NCI-H2196 (cell line): ENCODE results near the gene GALNT10.

Experiments used
- DNase-seq: peaks from one replicate; lab custom pipeline; 2025; ENCODE audit not compliant: unreplicated experiment; lab: John Stamatoyannopoulos, UW

GALNT10 gene

GRCh38 chr5:154264549-154265196 lies 74.1 kb downstream of the GALNT10 start:
- DNase-seq = no peak

DNA sequence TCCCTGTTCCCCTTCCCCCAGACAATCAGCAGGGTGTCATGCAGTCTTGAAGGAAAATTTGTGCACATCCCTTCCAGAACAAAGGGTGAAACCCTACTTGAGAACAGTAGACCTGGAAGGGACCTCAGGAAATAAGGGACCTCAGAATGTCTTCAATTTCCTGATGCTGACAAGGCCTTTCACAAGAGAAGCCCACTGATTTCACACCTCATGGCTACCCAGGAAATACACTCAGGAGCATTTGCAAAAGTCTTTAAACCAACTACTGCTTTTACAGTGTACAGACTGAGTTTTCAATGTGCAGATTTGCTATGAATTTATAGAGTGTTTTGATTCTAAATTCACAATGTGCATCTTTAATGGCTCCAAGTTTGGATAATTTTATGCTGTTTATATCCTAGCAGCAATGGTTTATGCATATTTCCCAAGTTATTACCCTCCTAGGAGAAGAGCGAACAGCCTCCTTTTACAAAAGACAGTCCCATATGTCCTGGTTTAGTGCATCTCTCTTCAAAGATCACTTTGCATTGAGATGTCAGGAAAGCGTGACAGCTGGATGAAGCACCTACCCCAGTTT lies 74.8 kb downstream of the GALNT10 start:
- DNase-seq = no peak

DNA sequence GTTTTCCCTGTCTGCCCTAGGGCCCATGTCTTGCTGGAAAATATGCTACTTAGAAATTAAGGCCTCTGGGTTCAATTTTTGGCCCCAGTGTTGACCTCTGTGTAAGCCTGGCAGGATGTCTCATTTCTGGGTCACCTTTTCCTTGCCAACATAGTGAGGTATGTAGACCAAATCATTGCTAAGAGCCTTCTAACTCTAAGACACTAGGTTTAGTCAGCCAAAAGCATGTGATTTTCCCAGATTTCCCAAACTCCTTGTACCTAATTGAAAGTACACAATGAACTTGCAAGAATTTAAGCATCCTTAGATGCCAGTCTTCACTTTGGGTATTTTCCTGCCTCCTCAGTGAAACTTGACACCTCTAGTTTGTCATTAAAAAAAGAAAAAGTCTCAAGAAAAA lies 77.0 kb downstream of the GALNT10 start:
- no peak for DNase-seq

DNA sequence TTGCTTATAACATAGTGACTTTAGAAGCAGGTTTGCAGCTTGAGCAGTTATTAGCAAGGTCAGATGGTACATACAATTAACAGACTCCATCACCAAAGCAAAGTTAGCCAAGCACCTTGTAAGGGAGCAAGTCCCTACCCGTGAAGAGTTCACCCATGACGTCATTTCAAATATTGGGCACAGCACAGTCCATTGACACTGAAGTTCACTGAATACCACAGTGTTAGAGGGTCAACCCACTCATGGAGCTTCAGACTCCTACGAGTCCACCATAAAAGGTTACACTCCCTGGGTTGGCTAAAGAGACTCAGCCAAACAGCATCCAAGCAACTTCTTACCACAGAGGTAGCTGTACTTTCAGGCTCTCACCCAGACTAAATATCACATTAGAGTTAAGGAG lies 77.5 kb downstream of the GALNT10 start:
- DNase-seq = no peak

DNA sequence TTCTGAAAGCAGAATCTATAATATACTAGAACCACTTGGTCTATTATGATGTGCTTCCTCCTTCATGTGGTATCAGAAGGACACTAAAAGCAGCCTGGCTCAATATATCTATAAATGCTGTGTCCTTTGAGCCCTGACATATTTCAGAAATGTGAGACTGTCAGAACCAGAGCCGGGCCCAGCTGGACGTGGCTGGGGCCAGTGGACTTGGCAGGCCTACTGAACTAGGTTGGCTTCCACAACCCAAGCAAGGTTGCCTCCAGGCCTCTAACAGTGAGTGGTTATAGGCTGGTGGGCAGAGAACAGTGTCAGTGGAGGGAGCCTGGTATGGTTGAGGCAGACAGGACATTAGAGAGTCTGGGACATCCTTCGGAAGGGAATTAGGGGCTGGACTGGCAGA lies 78.9 kb downstream of the GALNT10 start:
- no peak for DNase-seq

DNA sequence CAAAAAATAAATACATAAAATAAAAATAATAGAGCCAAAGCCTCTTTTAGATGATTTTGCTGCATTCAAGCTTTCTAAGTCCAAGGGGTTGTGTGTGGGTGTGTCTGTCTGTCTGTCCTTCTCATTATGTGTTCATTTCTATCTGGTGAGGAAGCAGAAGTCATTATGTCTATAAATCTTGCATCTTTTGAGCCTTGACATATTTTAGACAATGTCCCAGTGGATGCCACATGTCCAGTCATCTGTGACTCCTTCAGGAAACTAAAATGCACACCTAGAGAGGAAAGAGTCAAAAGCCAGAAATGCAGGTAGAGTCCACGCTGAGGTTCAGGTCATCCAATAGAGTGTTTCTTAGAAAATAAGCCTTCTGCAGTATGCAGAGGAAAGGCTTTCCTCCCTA lies 80.9 kb downstream of the GALNT10 start:
- no peak for DNase-seq

GRCh38 chr5:154271936-154272514 lies 81.5 kb downstream of the GALNT10 start:
- DNase-seq = no peak

DNA sequence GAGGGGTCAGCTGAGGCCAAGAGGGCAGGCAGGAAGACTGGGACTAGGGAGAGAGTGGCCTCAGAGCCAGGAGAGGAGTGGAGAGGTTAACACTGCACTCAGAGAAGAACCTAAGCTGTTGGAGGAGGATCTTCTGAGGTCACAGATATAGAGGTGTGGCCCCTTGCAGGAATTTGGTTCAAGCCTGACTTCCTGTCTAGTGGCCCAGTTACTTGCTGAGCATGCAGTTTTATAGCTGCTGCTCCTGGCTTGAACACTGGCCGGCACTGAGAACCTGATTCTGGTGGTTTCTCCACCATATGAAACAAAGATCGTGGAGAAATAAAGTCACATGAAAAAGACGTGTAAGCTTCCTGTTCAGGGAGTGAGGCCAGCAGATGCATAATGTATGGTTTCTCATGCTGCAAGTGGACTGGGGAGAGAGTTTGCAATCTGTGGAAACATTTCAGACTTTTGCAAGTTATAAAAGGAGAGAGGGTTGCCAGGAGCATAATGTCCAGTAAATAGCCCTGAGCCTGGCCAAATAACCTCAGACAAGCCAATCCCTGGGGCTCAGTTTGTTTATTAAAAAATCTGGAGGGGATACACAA lies 82.6 kb downstream of the GALNT10 start:
- DNase-seq = no peak

DNA sequence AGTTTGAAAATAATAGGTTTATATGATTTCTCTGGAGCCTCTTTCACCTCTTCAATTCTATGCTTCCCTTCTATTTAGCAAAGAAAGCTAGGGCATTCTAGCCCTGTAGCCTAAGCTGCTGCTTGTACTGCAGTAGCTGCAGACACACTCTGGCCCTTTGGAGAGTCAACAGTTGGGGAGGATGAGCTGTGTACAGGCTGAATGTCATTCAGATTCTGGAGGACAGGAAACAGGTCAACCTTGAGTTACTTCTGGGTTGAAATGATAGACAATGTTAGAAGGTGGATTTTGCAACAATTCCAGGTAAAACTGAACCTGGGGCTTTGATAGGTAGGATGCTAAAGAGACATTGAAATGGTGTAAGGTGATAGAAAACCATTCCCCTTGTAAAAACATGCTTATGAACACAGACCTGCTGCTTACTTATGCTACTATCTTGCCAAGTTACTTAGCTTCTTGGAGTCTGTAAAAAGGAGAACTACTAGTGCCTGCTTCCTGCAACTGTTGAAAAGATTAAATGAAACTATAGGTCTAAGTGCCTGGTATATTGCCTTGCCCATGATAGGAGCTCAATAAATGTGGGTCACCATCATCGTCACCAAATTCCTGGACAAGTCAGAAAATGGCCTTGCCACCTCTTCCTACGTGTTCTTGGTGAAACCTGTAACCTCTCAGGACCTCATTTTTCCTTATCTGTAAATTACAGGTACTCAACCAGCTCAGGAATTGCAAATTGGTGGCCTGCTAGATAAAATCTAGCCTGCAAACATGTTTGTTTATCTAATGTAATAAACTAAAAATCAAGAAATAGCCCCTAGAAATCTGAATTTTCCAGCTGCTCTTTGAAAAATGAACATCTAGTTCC lies 83.7 kb downstream of the GALNT10 start:
- no peak for DNase-seq

GRCh38 chr5:154274828-154275185 lies 84.3 kb downstream of the GALNT10 start:
- no peak for DNase-seq

GRCh38 chr5:154275566-154275965 lies 85.0 kb downstream of the GALNT10 start:
- DNase-seq = no peak

DNA sequence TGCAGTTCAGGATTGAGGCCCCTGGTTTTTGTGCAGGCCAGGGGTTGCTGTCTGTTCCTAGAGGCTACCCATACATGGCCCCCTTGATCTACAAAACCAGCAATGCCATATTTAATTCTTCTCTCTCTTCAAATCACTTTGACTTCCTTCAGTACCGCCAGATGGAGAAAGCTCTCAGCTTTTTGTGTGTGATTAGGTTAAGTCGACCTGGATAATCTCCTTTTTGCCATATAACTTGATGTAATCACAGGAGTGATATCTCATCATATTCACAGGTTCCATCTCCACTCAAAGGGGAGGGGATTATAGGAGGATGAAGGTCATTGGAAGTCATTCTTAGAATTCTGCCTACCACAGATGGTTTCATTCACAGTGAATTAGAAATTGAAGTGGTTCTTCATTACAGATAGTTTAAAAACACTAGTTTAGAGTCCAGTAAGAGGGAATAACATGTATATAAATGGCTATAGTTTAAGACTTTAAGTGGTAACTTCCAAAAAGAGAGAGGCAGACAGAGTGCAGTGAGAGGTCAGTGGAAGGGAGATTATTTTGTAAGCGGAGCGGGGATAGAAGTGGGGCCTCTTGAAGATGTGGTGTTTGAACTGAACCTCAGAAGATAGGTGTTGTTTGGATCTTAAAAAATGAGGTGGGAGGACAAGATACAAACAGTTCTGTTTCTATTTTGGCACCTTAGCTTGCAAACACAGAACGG lies 85.9 kb downstream of the GALNT10 start:
- no peak for DNase-seq

- DNase-seq = no peak
Observed at GRCh38 chr5:154276973-154277331, 86.4 kb downstream of the GALNT10 start.

DNA sequence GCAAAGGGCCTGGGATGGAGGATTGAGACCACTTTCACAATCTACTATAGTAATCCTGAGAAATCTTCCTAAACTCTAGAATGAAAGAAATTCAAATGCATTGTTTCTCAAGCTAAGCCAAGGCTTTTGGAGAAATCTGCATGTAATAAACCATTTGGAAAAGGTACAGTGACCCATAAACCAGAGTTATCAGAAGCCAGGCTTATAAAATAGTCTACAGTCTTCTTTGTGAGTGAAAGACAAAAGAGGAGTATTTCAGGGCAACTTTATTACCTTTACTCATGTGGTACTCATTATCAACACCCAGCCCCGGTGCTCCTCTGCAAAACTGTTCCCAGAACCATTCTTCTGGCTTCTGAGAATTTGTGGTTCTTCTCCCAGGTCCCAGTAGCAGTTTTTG lies 87.0 kb downstream of the GALNT10 start:
- DNase-seq = no peak

DNA sequence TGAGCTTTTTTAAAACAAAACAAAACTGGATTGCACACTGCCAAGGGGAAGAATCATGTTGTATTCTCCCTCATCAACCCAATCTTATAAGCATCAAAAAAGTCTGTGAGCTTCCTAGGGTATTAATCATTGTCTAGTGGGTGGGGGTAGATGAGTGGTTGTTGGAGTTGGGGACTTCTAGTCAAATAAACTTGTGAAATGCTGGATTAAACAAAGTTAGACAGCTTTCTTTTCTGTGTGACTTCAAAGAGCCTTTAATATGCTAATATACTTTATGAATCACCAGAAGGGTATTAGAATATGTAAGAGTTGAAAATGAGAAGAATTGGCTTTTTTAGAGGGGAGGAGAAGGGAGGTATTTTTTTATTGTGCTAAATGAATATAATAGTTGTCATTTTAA lies 87.7 kb downstream of the GALNT10 start:
- DNase-seq = no peak

GRCh38 chr5:154278908-154279307 lies 88.4 kb downstream of the GALNT10 start:
- DNase-seq = no peak

- no peak for DNase-seq
Observed at GRCh38 chr5:154284433-154284832, 93.9 kb downstream of the GALNT10 start.

DNA sequence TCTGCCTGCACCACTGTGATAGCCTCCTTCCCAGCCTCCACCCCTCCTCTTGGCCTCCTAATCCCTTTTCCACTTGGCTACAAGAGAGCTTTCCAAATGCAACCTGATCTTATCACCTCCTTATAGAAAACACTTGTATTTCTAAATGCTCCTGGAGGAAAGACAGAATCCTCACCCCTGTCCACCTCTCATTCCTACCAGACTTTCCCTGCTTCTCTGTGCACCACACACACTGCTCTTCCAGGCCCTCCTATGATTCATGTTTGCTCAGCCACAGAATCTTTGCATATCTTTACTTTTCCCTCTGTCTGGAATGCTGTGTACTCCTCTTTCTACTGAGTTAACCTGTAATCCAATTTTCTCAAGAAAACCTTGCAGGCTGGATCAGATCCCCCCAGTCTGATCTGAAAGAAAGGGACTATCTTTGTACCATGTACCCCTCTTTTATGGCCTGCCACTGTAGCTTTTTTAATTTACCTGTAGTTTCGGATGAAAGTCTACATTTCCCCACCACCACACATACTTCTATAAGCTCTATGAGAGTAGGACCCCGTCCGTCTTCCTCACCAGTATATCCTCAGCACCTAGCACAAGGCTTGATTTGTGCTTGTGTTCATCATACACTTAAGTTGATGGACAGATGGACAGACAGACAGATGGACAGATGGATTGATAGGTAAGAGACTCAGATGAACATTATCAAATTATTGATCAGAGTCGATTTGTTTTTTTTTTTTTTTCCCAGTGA lies 95.3 kb downstream of the GALNT10 start:
- DNase-seq = no peak

DNA sequence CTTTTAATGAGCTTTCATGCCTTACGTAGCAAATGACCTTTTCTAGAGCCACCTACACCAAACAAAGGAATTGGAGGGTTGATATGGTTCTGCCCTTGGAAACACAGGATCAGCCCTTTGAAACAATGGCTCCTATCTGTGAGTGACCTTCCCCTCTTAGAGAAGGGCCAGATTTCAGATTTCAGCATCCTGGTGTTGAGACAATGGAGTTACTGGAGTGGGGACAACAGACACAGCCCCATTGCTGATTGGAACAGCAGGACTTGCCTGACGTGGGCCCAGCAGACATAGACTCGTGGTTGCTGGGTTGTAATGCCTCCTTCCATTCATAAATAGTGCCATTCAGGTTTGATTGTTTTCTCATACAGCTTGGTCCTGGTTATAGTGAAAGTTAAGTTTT lies 96.0 kb downstream of the GALNT10 start:
- DNase-seq = no peak

DNA sequence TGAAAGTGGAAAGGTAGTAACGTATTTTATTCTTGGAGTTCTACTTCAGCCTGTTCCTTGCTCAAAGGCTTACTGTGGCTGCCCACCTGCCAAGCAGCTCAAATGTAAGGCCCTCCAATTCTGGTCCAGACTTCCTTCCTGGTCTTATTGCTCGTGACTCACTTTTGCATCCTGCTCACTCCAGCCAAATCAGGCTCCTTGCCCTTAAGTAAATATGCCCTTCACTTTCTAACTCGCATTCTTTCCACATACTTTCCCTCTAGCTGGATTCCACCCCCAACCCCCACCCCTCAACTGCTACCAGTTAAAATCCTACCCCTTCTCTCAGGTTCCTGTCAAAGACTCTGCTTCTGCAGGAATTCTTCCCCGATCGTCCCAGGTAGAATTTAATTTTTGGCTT lies 96.6 kb downstream of the GALNT10 start:
- no peak for DNase-seq
